ENCODE data around the gene DEFB124. TPM values are rescaled to one million over a fixed set of nuclear protein-coding genes. Genes with fewer than 3 reads are reported as not detected.
"Not testable (repeated sequence)": the region's sequence is repeated elsewhere in the genome, so short reads cannot be mapped to it uniquely, and the experiment has no call there.

The DEFB124 gene
- total RNA-seq, 4 donors from 2014 or later = not detected

GRCh38 chr20:31505903-31506302 lies 31.0 kb upstream of the DEFB124 start:
- WGBS, 2 donors (ENCODE audit: low coverage in 1 of 2) = 85% methylated on average over 1 of the region's 1 CpG
- intact Hi-C loops (cut with DNase I; ENCODE audit: low total_unique reads) (no loop called here), in situ Hi-C loops (cut with MboI; ENCODE audit: low pct_ligation_motif_present in 1 of 4, low pct_unique_long_range_greater_than_20kb in 1 of 4, low sequenced_read_pairs in 3 of 4) (no loop called here)

GRCh38 chr20:31502884-31503673 lies 28.2 kb upstream of the DEFB124 start:
- intact Hi-C loops (cut with DNase I; ENCODE audit: low total_unique reads) = loop anchor here (2.0 kb wide), 1 partner anchor 42 kb away; no protein-coding TSS in a partner anchor

More at GRCh38 chr20:31505903-31506302, 31.0 kb upstream of the DEFB124 start:
- no peak overlapping the region for H3K4me3 ChIP-seq
- no peaks in the 10 kb centered on the region for H3K27me3 ChIP-seq
- no peaks in the 10 kb centered on the region for H3K9me3 ChIP-seq
- peaks cover 0 to 6% (median 0%) of the 10 kb centered on the region in 4 donors for H3K4me1 ChIP-seq
- no peaks in the 10 kb centered on the region for H3K36me3 ChIP-seq
- H3K27ac ChIP-seq = no peak overlapping the region
- TF ChIP-seq EP300 (IDR thresholded peaks at IDR 0.05; ENCODE audit: low read depth) = no peak
- no peak for TF ChIP-seq POLR2AphosphoS5 (IDR thresholded peaks at IDR 0.05)
- no peak for TF ChIP-seq POLR2A (IDR thresholded peaks at IDR 0.05)
- no peak for TF ChIP-seq CTCF (IDR thresholded peaks at IDR 0.05)
- no peak for DNase-seq

GRCh38 chr20:31500527-31500926 lies 25.6 kb upstream of the DEFB124 start:
- Histone ChIP-seq H3K27me3 (no peaks in the 10 kb centered on the region), H3K4me1 (peaks cover 0 to 8% (median 3%) of the 10 kb centered on the region in 4 donors), H3K4me3 (no peak overlapping the region), H3K36me3 (no peaks in the 10 kb centered on the region), H3K27ac (no peak overlapping the region), H3K9me3 (no peaks in the 10 kb centered on the region)
- TF ChIP-seq EP300 (IDR thresholded peaks at IDR 0.05; ENCODE audit: low read depth) = no peak
- TF ChIP-seq POLR2A (IDR thresholded peaks at IDR 0.05) = no peak
- TF ChIP-seq CTCF (IDR thresholded peaks at IDR 0.05) = no peak
- no peak for TF ChIP-seq POLR2AphosphoS5 (IDR thresholded peaks at IDR 0.05)
- in situ Hi-C loops (cut with MboI; ENCODE audit: low pct_ligation_motif_present in 1 of 4, low pct_unique_long_range_greater_than_20kb in 1 of 4, low sequenced_read_pairs in 3 of 4) = loop anchor here in 1 of 4 donors (5.0 kb wide), 1 partner anchor 43 kb away; no protein-coding TSS in a partner anchor
- 35% methylated on average over 1 of the region's 1 CpG; no CpG with 5 or more reads in 1 of the 2 donors for WGBS, 2 donors (ENCODE audit: low coverage in 1 of 2)
- intact Hi-C loops (cut with DNase I; ENCODE audit: low total_unique reads) = no loop called here
- no peak for DNase-seq

More at GRCh38 chr20:31502884-31503673, 28.2 kb upstream of the DEFB124 start:
- H3K36me3 ChIP-seq, H3K4me1 ChIP-seq, H3K27ac ChIP-seq, H3K4me3 ChIP-seq, H3K27me3 ChIP-seq, H3K9me3 ChIP-seq: not testable (repeated sequence)
- peak; percentile 80 for DNase-seq
- peak; percentile 91 to 95 (median 92) for TF ChIP-seq CTCF (IDR thresholded peaks at IDR 0.05)
- in situ Hi-C loops (cut with MboI; ENCODE audit: low pct_ligation_motif_present in 1 of 4, low pct_unique_long_range_greater_than_20kb in 1 of 4, low sequenced_read_pairs in 3 of 4) = loop anchor here in 1 of 4 donors (5.0 kb wide), 1 partner anchor 46 kb away; no protein-coding TSS in a partner anchor
- 33 to 81% methylated on average over 3 to 20 of the region's 20 CpGs for WGBS, 2 donors (ENCODE audit: low coverage in 1 of 2)

- Histone ChIP-seq H3K9me3 (no peaks in the 10 kb centered on the region), H3K4me1 (peaks cover 0 to 8% (median under 1%) of the 10 kb centered on the region in 4 donors), H3K27ac (peak overlapping the region in 2 of 4 donors; percentile 49 to 66), H3K4me3 (no peak overlapping the region), H3K27me3 (no peaks in the 10 kb centered on the region), H3K36me3 (no peaks in the 10 kb centered on the region)
- 38% methylated on average over 6 of the region's 6 CpGs; no CpG with 5 or more reads in 1 of the 2 donors for WGBS, 2 donors (ENCODE audit: low coverage in 1 of 2)
- in situ Hi-C loops (cut with MboI; ENCODE audit: low pct_ligation_motif_present in 1 of 4, low pct_unique_long_range_greater_than_20kb in 1 of 4, low sequenced_read_pairs in 3 of 4) (no loop called here), intact Hi-C loops (cut with DNase I; ENCODE audit: low total_unique reads) (no loop called here)
- TF ChIP-seq CTCF (IDR thresholded peaks at IDR 0.05) (no peak), EP300 (IDR thresholded peaks at IDR 0.05; ENCODE audit: low read depth) (no peak), POLR2A (IDR thresholded peaks at IDR 0.05) (no peak), POLR2AphosphoS5 (IDR thresholded peaks at IDR 0.05) (no peak)
- DNase-seq = no peak
Measured at GRCh38 chr20:31497838-31498540, 23.1 kb upstream of the DEFB124 start.

All from transverse colon (tissue), 4 donors.